ENCODE data around the gene RNLS. TPM values are rescaled to one million over a fixed set of nuclear protein-coding genes. Genes with fewer than 3 reads are reported as not detected.

The RNLS gene
- total RNA-seq, 1 experiment from 2014 or later, result not detected

DNA sequence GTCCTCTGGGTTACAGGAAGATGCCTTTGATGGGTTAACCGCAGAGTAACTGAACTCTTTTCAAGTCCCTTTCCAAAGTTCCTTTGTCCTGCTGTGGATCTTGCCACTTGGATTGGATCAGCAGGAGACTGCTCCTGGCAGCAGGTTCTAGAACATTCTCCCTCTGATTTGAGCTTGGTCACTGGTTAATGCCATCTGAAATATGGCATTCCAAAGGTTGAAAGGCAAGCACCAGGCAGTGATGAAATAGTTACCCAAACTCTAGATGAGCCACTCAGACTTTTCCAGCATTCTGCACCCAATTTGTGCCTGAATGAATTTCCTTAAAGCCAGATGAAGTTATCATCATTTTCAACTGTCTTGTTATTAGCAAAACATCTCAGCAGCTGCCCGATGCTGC lies 343.9 kb downstream of the RNLS start:
- Histone ChIP-seq H4K20me1 (ENCODE audit: insufficient read depth) (no peaks in the 10 kb centered on the region), H3K36me3 (ENCODE audit: control insufficient read depth in 1 of 2, insufficient read depth in 2 of 2, low read length in 2 of 2) (no peaks in the 10 kb centered on the region), H3K9ac (ENCODE audit: low read length) (no peak overlapping the region), H3K4me3 (replicated peaks in 1 of 2; ENCODE audit: low read depth in 1 of 2, low read length in 2 of 2) (no peak overlapping the region), H3K79me2 (ENCODE audit: insufficient read depth, low read length) (no peaks in the 10 kb centered on the region), H3K27me3 (ENCODE audit: insufficient read depth, low read length) (no peaks in the 10 kb centered on the region), H2AFZ (ENCODE audit: low read depth, low read length, poor library complexity, severe bottlenecking) (no peak overlapping the region), H3K4me2 (ENCODE audit: low read length) (no peak overlapping the region), H3K4me1 (ENCODE audit: control insufficient read depth in 1 of 2, insufficient read depth in 2 of 2, low read length in 2 of 2) (no peaks in the 10 kb centered on the region), H3K27ac (ENCODE audit: low read depth, low read length) (no peak overlapping the region), H3K9me2 (ENCODE audit: insufficient read depth) (no peaks in the 10 kb centered on the region; the same call in 1 of the 2 replicates), H3K9me3 (ENCODE audit: control insufficient read depth in 1 of 2, insufficient read depth in 1 of 2, low read depth in 1 of 2, low read length in 2 of 2) (no peaks in the 10 kb centered on the region)
- ChIA-PET CTCF (no interaction called here), RAD21 (ENCODE audit: low non-redundant PET in 1 of 2, low total read pairs in 2 of 2, uncharacterized antibody in 2 of 2, unreplicated experiment in 2 of 2) (no interaction called here), POLR2A (no interaction called here)
- DNase-seq (ENCODE audit: low read depth, low spot score) (no peak), ATAC-seq (no peak)
- TF ChIP-seq CEBPB (IDR thresholded peaks at IDR 0.05; ENCODE audit: low read depth) (no peak), EGR1 (IDR thresholded peaks at IDR 0.05; ENCODE audit: low read depth) (no peak), TCF7L2 (IDR thresholded peaks at IDR 0.05; ENCODE audit: borderline replicate concordance, extremely low read depth, insufficient read depth, insufficient read length) (no peak), EZH2 (IDR thresholded peaks at IDR 0.05) (no peak), SP1 (IDR thresholded peaks at IDR 0.05; ENCODE audit: low read depth) (no peak), SRF (IDR thresholded peaks at IDR 0.05; ENCODE audit: low read depth) (no peak), JUND (IDR thresholded peaks at IDR 0.05) (no peak), SIN3A (IDR thresholded peaks at IDR 0.05; ENCODE audit: low read depth) (no peak)
- TF ChIP-seq, protein P1, sequence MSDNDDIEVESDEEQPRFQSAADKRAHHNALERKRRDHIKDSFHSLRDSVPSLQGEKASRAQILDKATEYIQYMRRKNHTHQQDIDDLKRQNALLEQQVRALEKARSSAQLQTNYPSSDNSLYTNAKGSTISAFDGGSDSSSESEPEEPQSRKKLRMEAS (IDR thresholded peaks at IDR 0.05), result no peak
- TF ChIP-seq, protein P2, sequence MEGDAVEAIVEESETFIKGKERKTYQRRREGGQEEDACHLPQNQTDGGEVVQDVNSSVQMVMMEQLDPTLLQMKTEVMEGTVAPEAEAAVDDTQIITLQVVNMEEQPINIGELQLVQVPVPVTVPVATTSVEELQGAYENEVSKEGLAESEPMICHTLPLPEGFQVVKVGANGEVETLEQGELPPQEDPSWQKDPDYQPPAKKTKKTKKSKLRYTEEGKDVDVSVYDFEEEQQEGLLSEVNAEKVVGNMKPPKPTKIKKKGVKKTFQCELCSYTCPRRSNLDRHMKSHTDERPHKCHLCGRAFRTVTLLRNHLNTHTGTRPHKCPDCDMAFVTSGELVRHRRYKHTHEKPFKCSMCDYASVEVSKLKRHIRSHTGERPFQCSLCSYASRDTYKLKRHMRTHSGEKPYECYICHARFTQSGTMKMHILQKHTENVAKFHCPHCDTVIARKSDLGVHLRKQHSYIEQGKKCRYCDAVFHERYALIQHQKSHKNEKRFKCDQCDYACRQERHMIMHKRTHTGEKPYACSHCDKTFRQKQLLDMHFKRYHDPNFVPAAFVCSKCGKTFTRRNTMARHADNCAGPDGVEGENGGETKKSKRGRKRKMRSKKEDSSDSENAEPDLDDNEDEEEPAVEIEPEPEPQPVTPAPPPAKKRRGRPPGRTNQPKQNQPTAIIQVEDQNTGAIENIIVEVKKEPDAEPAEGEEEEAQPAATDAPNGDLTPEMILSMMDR (IDR thresholded peaks at IDR 0.05 in 2 of 3, conservative IDR thresholded peaks at IDR 0.05 in 1 of 3; ENCODE audit: borderline replicate concordance in 1 of 3, insufficient read depth in 1 of 3, low read depth in 2 of 3, low read length in 2 of 3), result no peak
- TF ChIP-seq, protein P3, sequence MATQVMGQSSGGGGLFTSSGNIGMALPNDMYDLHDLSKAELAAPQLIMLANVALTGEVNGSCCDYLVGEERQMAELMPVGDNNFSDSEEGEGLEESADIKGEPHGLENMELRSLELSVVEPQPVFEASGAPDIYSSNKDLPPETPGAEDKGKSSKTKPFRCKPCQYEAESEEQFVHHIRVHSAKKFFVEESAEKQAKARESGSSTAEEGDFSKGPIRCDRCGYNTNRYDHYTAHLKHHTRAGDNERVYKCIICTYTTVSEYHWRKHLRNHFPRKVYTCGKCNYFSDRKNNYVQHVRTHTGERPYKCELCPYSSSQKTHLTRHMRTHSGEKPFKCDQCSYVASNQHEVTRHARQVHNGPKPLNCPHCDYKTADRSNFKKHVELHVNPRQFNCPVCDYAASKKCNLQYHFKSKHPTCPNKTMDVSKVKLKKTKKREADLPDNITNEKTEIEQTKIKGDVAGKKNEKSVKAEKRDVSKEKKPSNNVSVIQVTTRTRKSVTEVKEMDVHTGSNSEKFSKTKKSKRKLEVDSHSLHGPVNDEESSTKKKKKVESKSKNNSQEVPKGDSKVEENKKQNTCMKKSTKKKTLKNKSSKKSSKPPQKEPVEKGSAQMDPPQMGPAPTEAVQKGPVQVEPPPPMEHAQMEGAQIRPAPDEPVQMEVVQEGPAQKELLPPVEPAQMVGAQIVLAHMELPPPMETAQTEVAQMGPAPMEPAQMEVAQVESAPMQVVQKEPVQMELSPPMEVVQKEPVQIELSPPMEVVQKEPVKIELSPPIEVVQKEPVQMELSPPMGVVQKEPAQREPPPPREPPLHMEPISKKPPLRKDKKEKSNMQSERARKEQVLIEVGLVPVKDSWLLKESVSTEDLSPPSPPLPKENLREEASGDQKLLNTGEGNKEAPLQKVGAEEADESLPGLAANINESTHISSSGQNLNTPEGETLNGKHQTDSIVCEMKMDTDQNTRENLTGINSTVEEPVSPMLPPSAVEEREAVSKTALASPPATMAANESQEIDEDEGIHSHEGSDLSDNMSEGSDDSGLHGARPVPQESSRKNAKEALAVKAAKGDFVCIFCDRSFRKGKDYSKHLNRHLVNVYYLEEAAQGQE (IDR thresholded peaks at IDR 0.05; ENCODE audit: low read depth), result no peak
- TF ChIP-seq, protein P4, sequence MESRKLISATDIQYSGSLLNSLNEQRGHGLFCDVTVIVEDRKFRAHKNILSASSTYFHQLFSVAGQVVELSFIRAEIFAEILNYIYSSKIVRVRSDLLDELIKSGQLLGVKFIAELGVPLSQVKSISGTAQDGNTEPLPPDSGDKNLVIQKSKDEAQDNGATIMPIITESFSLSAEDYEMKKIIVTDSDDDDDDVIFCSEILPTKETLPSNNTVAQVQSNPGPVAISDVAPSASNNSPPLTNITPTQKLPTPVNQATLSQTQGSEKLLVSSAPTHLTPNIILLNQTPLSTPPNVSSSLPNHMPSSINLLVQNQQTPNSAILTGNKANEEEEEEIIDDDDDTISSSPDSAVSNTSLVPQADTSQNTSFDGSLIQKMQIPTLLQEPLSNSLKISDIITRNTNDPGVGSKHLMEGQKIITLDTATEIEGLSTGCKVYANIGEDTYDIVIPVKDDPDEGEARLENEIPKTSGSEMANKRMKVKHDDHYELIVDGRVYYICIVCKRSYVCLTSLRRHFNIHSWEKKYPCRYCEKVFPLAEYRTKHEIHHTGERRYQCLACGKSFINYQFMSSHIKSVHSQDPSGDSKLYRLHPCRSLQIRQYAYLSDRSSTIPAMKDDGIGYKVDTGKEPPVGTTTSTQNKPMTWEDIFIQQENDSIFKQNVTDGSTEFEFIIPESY (IDR thresholded peaks at IDR 0.05; ENCODE audit: extremely low read depth, insufficient replicate concordance, low read length), result no peak
- BruUV-seq (replicated peaks), result no TSS peak
- intact Hi-C loops (cut with micrococcal nuclease), result no loop called here

Data from HCT116 (cell line).